T-cell (primary cell): ENCODE results near the gene RPL37. TPM values are rescaled to one million over a fixed set of nuclear protein-coding genes. Genes with fewer than 3 reads are reported as not detected.
A peak's percentile ranks its signal among the peaks of the same experiment; 100 is the strongest.
"Not testable (repeated sequence)": the region's sequence is repeated elsewhere in the genome, so short reads cannot be mapped to it uniquely, and the experiment has no call there.

Source experiments
- ATAC-seq, 4 experiments: fragments of 200-7000 bp in 3 of 4; fragments of 150-1000 bp in 1 of 4; cut with Tn5 transposase; replicated peaks in 1 of 4; 1 replicate in 3 of 4; 2 replicates in 1 of 4; pipeline ENCODE4 v1.10.0; 2021; ENCODE audit warnings: moderate library complexity in 3 of 4, mild to moderate bottlenecking in 2 of 4, moderate number of reproducible peaks in 1 of 4
- CTCF ChIA-PET, 2 donors: fragments of 300-600 bp; sonication (Branson Sonifier 250); formaldehyde crosslinking; loops; one replicate each; lab custom pipeline; 2022; ENCODE audit warnings: antibody characterized with exemption in 2 of 2; lab: Charles Lee
- POLR2A ChIA-PET, 2 donors: fragments of 300-600 bp; sonication (Branson Sonifier 250); formaldehyde crosslinking; loops; one replicate each; lab custom pipeline; 2022; ENCODE audit warnings: antibody characterized with exemption in 2 of 2; lab: Charles Lee
- DNase-seq, 35 experiments: peaks; one replicate each; pipeline versions ENCODE4 v3.0.0 to v3.0.0-alpha.2; 2013 to 2023
- H3K27ac ChIP-seq: one replicate; pipeline ENCODE4 v1.5.1; 2013; ENCODE audit warnings: low read length
- H3K27me3 ChIP-seq, 2 experiments: replicated peaks in 1 of 2; 1 replicate in 1 of 2; 2 replicates in 1 of 2; pipeline versions ENCODE4 v1.6.1 to v1.7.0; 2013; ENCODE audit warnings: low read length in 1 of 2, mixed read lengths in 1 of 2; ENCODE audit not compliant: control insufficient read depth in 2 of 2, insufficient read depth in 2 of 2; ENCODE audit errors: extremely low read depth in 1 of 2
- H3K36me3 ChIP-seq, 2 donors: 1 replicate in 1 of 2; 2 replicates in 1 of 2; pipeline versions ENCODE4 v1.6.1 to v1.7.0; 2013; ENCODE audit warnings: low read length in 1 of 2; ENCODE audit not compliant: control insufficient read depth in 2 of 2, insufficient read depth in 1 of 2; ENCODE audit errors: extremely low read depth in 1 of 2
- H3K4me1 ChIP-seq, 2 experiments: 1 replicate in 1 of 2; 2 replicates in 1 of 2; pipeline versions ENCODE4 v1.6.1 to v1.7.0; 2013; ENCODE audit warnings: low read length in 2 of 2, mixed read lengths in 1 of 2; ENCODE audit not compliant: insufficient read depth in 2 of 2, control insufficient read depth in 1 of 2; ENCODE audit errors: extremely low read depth in 1 of 2
- H3K4me3 ChIP-seq, 2 donors: 1 replicate in 1 of 2; 2 replicates in 1 of 2; pipeline versions ENCODE4 v1.5.1 to v1.7.0; 2013; ENCODE audit warnings: mild to moderate bottlenecking in 2 of 2, low read length in 1 of 2, moderate library complexity in 1 of 2; ENCODE audit not compliant: control insufficient read depth in 1 of 2; ENCODE audit errors: extremely low read depth in 1 of 2
- H3K9me3 ChIP-seq: 2 replicates; pipeline ENCODE4 v1.7.0; 2013
- H3K27ac Mint-ChIP-seq, 2 donors: one replicate each; pipeline ENCODE4 v1.8.0; 2020 to 2021; ENCODE audit warnings: mild to moderate bottlenecking in 2 of 2, mixed read lengths in 2 of 2
- H3K27me3 Mint-ChIP-seq, 2 donors: one replicate each; pipeline ENCODE4 v1.8.0; 2021 to 2022; ENCODE audit warnings: mixed read lengths in 2 of 2
- H3K36me3 Mint-ChIP-seq: one replicate; pipeline ENCODE4 v1.8.0; 2021; ENCODE audit warnings: mixed read lengths
- H3K4me1 Mint-ChIP-seq, 3 donors: one replicate each; pipeline ENCODE4 v1.8.0; 2020 to 2022; ENCODE audit warnings: mixed read lengths in 3 of 3, mild to moderate bottlenecking in 1 of 3
- H3K4me3 Mint-ChIP-seq, 3 donors: one replicate each; pipeline ENCODE4 v1.8.0; 2020 to 2022; ENCODE audit warnings: mild to moderate bottlenecking in 3 of 3, mixed read lengths in 3 of 3, moderate library complexity in 3 of 3
- H3K9me3 Mint-ChIP-seq, 3 donors: one replicate each; pipeline ENCODE4 v1.8.0; 2020 to 2022; ENCODE audit warnings: mixed read lengths in 3 of 3
- WGBS: methylation state at CpG from one replicate; pipeline ENCODE4 v1.1.5; 2013; ENCODE audit warnings: missing lambda C conversion rate; ENCODE audit not compliant: insufficient coverage; 5-methylcytosine and 5-hydroxymethylcytosine counted together
- total RNA-seq, 35 experiments: library from RNA in 6 of 35; stranded (reverse) in 6 of 35; fragments of 120-200 nt in 1 of 35; gene quantifications; one replicate each; pipeline versions ENCODE4 v1.2.1 to v1.2.4 and lab custom pipeline; 2013 to 2026

Gene RPL37
- total RNA-seq, 5 donors from 2014 or later (not counting 1 experiment from before 2014, with no cell fraction given) = 2,003 to 2,190 (median 2,100) TPM

GRCh38 chr5:40827188-40827977 lies 7.6 kb downstream of the RPL37 start:
- no peak for DNase-seq
- no peaks in the 10 kb centered on the region for H3K27me3 Mint-ChIP-seq
- no peak overlapping the region for H3K27ac Mint-ChIP-seq
- Histone ChIP-seq H3K36me3 (peaks cover 15 to 64% of the 10 kb centered on the region in 2 donors), H3K9me3 (no peaks in the 10 kb centered on the region), H3K27ac (no peak overlapping the region), H3K4me1 (peaks cover 0 to 2% of the 10 kb centered on the region in 2 experiments), H3K4me3 (no peak overlapping the region), H3K27me3 (no peaks in the 10 kb centered on the region)
- peaks cover 12 to 28% (median 21%) of the 10 kb centered on the region in 3 donors for H3K4me1 Mint-ChIP-seq
- CTCF ChIA-PET = interaction anchor here (0.6 kb wide), 2 partner anchors 1041 to 1249 kb away, joined by 3 to 4 read pairs; no protein-coding TSS in a partner anchor
- H3K4me3 Mint-ChIP-seq = no peak overlapping the region
- ATAC-seq = no peak
- no peaks in the 10 kb centered on the region for H3K9me3 Mint-ChIP-seq
- peaks cover 53% of the 10 kb centered on the region for H3K36me3 Mint-ChIP-seq
- POLR2A ChIA-PET = interaction anchor here (0.5 to 0.7 kb wide), 2 partner anchors 12 to 190 kb away, joined by 3 read pairs; no protein-coding TSS in a partner anchor
- WGBS = 89% methylated on average over 10 of the region's 14 CpGs

- Histone ChIP-seq H3K4me1 (no peaks in the 10 kb centered on the region), H3K27ac (no peak overlapping the region), H3K4me3 (no peak overlapping the region), H3K36me3 (peaks cover 11 to 57% of the 10 kb centered on the region in 2 donors), H3K9me3 (no peaks in the 10 kb centered on the region), H3K27me3 (no peaks in the 10 kb centered on the region)
- Mint-ChIP-seq H3K36me3 (peaks cover 45% of the 10 kb centered on the region), H3K9me3 (no peaks in the 10 kb centered on the region), H3K4me3 (no peak overlapping the region), H3K4me1 (peaks cover 5 to 20% (median 13%) of the 10 kb centered on the region in 3 donors), H3K27me3 (no peaks in the 10 kb centered on the region), H3K27ac (no peak overlapping the region)
- no peak for ATAC-seq
- 96% methylated on average over 4 of the region's 5 CpGs for WGBS
- CTCF ChIA-PET = no interaction called here
- no peak for DNase-seq
- POLR2A ChIA-PET = interaction anchor here (0.5 to 0.6 kb wide), 2 partner anchors 189 to 1049 kb away, joined by 3 to 10 read pairs; no protein-coding TSS in a partner anchor
These were observed 8.4 kb downstream of the RPL37 start for GRCh38 chr5:40826489-40827187.

GRCh38 chr5:40825461-40826043 lies 9.5 kb downstream of the RPL37 start:
- H3K9me3 ChIP-seq, CTCF ChIA-PET, H3K9me3 Mint-ChIP-seq, H3K4me3 Mint-ChIP-seq, H3K27me3 Mint-ChIP-seq, H3K27me3 ChIP-seq, DNase-seq, H3K4me1 ChIP-seq, ATAC-seq, POLR2A ChIA-PET, H3K27ac ChIP-seq, H3K4me3 ChIP-seq: not testable (repeated sequence)
- peaks cover 5 to 46% of the 10 kb centered on the region in 2 donors for H3K36me3 ChIP-seq
- WGBS = 93% methylated on average over 9 of the region's 11 CpGs
- H3K27ac Mint-ChIP-seq = peak overlapping the region in 1 of 2 donors; percentile 28
- H3K4me1 Mint-ChIP-seq = peaks cover 0 to 16% (median 13%) of the 10 kb centered on the region in 3 donors
- H3K36me3 Mint-ChIP-seq = peaks cover 35% of the 10 kb centered on the region

- H3K4me3 ChIP-seq = no peak overlapping the region
- POLR2A ChIA-PET = interaction anchor here (0.5 to 0.7 kb wide), 3 partner anchors 79 to 256 kb away, joined by 6 to 20 read pairs (median 11); no protein-coding TSS in a partner anchor
- 83% methylated on average over 1 of the region's 1 CpG for WGBS
- Mint-ChIP-seq H3K4me1 (peaks cover 0 to 4% (median 3%) of the 10 kb centered on the region in 3 donors), H3K9me3 (no peaks in the 10 kb centered on the region), H3K36me3 (peaks cover 18% of the 10 kb centered on the region), H3K27ac (no peak overlapping the region), H3K4me3 (no peak overlapping the region), H3K27me3 (no peaks in the 10 kb centered on the region)
- no peak overlapping the region for H3K27ac ChIP-seq
- H3K36me3 ChIP-seq = peaks cover 0 to 25% of the 10 kb centered on the region in 2 donors
- DNase-seq (no peak), ATAC-seq (peak in 1 of 4 experiments; percentile 36)
- no peaks in the 10 kb centered on the region for H3K4me1 ChIP-seq
- CTCF ChIA-PET = interaction anchor here in 1 of 2 donors (0.6 kb wide), 1 partner anchor 31 kb away, joined by 3 read pairs; no protein-coding TSS in a partner anchor
- no peaks in the 10 kb centered on the region for H3K27me3 ChIP-seq
- no peaks in the 10 kb centered on the region for H3K9me3 ChIP-seq
These were observed 11.6 kb downstream of the RPL37 start for GRCh38 chr5:40823459-40823858.

GRCh38 chr5:40813698-40814281 lies 21.2 kb downstream of the RPL37 start:
- DNase-seq = no peak
- H3K36me3 Mint-ChIP-seq = no peaks in the 10 kb centered on the region

GRCh38 chr5:40812125-40812524 lies 22.9 kb downstream of the RPL37 start:
- Mint-ChIP-seq H3K27me3 (no peaks in the 10 kb centered on the region), H3K4me1 (peaks cover 0 to 4% (median 1%) of the 10 kb centered on the region in 3 donors), H3K36me3 (no peaks in the 10 kb centered on the region), H3K4me3 (no peak overlapping the region), H3K27ac (no peak overlapping the region), H3K9me3 (no peaks in the 10 kb centered on the region)
- no peaks in the 10 kb centered on the region for H3K36me3 ChIP-seq
- H3K4me3 ChIP-seq = no peak overlapping the region
- CTCF ChIA-PET = no interaction called here
- no CpG with 5 or more reads among the region's 1 CpG for WGBS
- no peak overlapping the region for H3K27ac ChIP-seq
- DNase-seq (no peak), ATAC-seq (no peak)
- H3K4me1 ChIP-seq = no peaks in the 10 kb centered on the region
- no peaks in the 10 kb centered on the region for H3K27me3 ChIP-seq
- POLR2A ChIA-PET = no interaction called here
- no peaks in the 10 kb centered on the region for H3K9me3 ChIP-seq

More at GRCh38 chr5:40813698-40814281, 21.2 kb downstream of the RPL37 start:
- no peaks in the 10 kb centered on the region for H3K9me3 ChIP-seq
- Mint-ChIP-seq H3K27ac (no peak overlapping the region), H3K9me3 (no peaks in the 10 kb centered on the region), H3K4me1 (no peaks in the 10 kb centered on the region), H3K4me3 (no peak overlapping the region), H3K27me3 (no peaks in the 10 kb centered on the region)
- H3K4me3 ChIP-seq = no peak overlapping the region
- no peaks in the 10 kb centered on the region for H3K27me3 ChIP-seq
- no peaks in the 10 kb centered on the region for H3K4me1 ChIP-seq
- CTCF ChIA-PET = no interaction called here
- H3K36me3 ChIP-seq = no peaks in the 10 kb centered on the region
- POLR2A ChIA-PET = interaction anchor here in 1 of 2 donors (0.9 kb wide), 1 partner anchor 18 kb away, joined by 3 read pairs; no protein-coding TSS in a partner anchor
- no peak overlapping the region for H3K27ac ChIP-seq
- no peak for ATAC-seq
- no CpG with 5 or more reads among the region's 2 CpGs for WGBS
